K562 (cell line): Measurements from ENCODE around the gene UNC79. TPM values are rescaled to one million over a fixed set of nuclear protein-coding genes. Genes with fewer than 3 reads are reported as not detected.

ENCODE experiments used
- ATAC-seq: fragments of 200-7000 bp; cut with Tn5 transposase; 3 replicates; pipeline ENCODE4 v1.9.1; 2020; ENCODE audit warnings: moderate library complexity
- BruUV-seq: library from RNA; stranded (reverse); fragments of 400-500 nt; replicated peaks from 2 replicates; lab custom pipeline; 2021; lab: Mats Ljungman, UMichigan
- CTCF ChIA-PET: fragments of 300-600 bp; formaldehyde crosslinking; extraction: SDS; loops from one replicate; lab custom pipeline; 2021; ENCODE audit warnings: low intra/inter-chr PET ratio; lab: Yijun Ruan, JAX
- POLR2A ChIA-PET: fragments of 300-600, 350-650 bp; sonication (Branson Sonifier 250); formaldehyde crosslinking; extraction: SDS; loops from one replicate; lab custom pipeline; 2021; ENCODE audit warnings: antibody characterized with exemption, inconsistent platforms; lab: Yijun Ruan, JAX
- DNase-seq, 4 experiments: peaks; one replicate each; pipeline versions ENCODE4 v3.0.0 to v3.0.0-alpha.2; 2011 to 2018; ENCODE audit warnings: low spot score in 3 of 4, mixed read lengths in 3 of 4; ENCODE audit errors: extremely low read depth in 1 of 4
- FAIRE-seq: peaks from 2 replicates; lab custom pipeline; 2011; peaks lifted over from hg19 to GRCh38; lab: Jason Lieb, UNC
- H2AFZ ChIP-seq: 2 replicates; pipeline ENCODE4 v1.6.0; 2011; ENCODE audit warnings: low read depth, low read length, control low read depth, inconsistent platforms
- H3K27ac ChIP-seq: fragments of 200-600 bp; 3 replicates; pipeline ENCODE4 v1.8.0; 2011; ENCODE audit warnings: low read depth, mild to moderate bottlenecking, control low read depth, inconsistent platforms, low read length, moderate library complexity, mixed read lengths; ENCODE audit errors: extremely low read depth
- H3K27me3 ChIP-seq, 2 experiments: fragments of 300-600 bp in 1 of 2; 2 replicates in 1 of 2; 3 replicates in 1 of 2; pipeline versions ENCODE4 v1.6.0 to v1.8.0; 2011; ENCODE audit warnings: inconsistent platforms in 2 of 2, low read length in 2 of 2, mild to moderate bottlenecking in 1 of 2, mixed read lengths in 1 of 2, moderate library complexity in 1 of 2; ENCODE audit not compliant: control insufficient read depth in 2 of 2, insufficient read depth in 2 of 2
- H3K36me3 ChIP-seq: fragments of 300-600 bp; 3 replicates; pipeline ENCODE4 v1.8.0; 2011; ENCODE audit warnings: mild to moderate bottlenecking, low read length, inconsistent platforms; ENCODE audit not compliant: control insufficient read depth, insufficient read depth
- H3K4me1 ChIP-seq, 2 experiments: fragments of 200-600 bp in 1 of 2; replicated peaks in 1 of 2; 2 replicates in 1 of 2; 3 replicates in 1 of 2; pipeline versions ENCODE4 v1.5.1 to v1.8.0; 2011; ENCODE audit warnings: inconsistent platforms in 2 of 2, low read length in 2 of 2, mild to moderate bottlenecking in 1 of 2, mixed read lengths in 1 of 2, moderate library complexity in 1 of 2; ENCODE audit not compliant: control insufficient read depth in 2 of 2, insufficient read depth in 2 of 2
- H3K4me2 ChIP-seq: 2 replicates; pipeline ENCODE4 v1.6.1; 2011; ENCODE audit warnings: low read length, control low read depth, inconsistent platforms, mixed read lengths; ENCODE audit not compliant: insufficient read depth
- H3K4me3 ChIP-seq: fragments of 200-600 bp; sonication (generic), shearing (Covaris generic); 2 replicates; pipeline ENCODE4 v1.5.1; 2016; ENCODE audit warnings: control low read depth, inconsistent platforms
- H3K79me2 ChIP-seq: fragments of 200-600 bp; 3 replicates; pipeline ENCODE4 v1.8.0; 2011; ENCODE audit warnings: low read length, inconsistent platforms; ENCODE audit not compliant: control insufficient read depth, insufficient read depth
- H3K9ac ChIP-seq, 2 experiments: 2 replicates each; pipeline versions ENCODE4 v1.6.0 to v1.6.1; 2011; ENCODE audit warnings: low read depth in 2 of 2, low read length in 2 of 2, control low read depth in 1 of 2, inconsistent platforms in 1 of 2, mild to moderate bottlenecking in 1 of 2, mixed read lengths in 1 of 2; ENCODE audit not compliant: insufficient read depth in 1 of 2
- H3K9me1 ChIP-seq: one replicate; pipeline ENCODE4 v1.6.0; 2011; ENCODE audit warnings: inconsistent platforms, mild to moderate bottlenecking, low read length, moderate library complexity; ENCODE audit not compliant: control insufficient read depth, insufficient read depth
- H3K9me3 ChIP-seq: replicated peaks from 2 replicates; pipeline ENCODE4 v1.5.1; 2011; ENCODE audit warnings: low read depth, low read length, inconsistent platforms; ENCODE audit not compliant: control insufficient read depth, insufficient read depth
- H4K20me1 ChIP-seq: replicated peaks from 2 replicates; pipeline ENCODE4 v1.6.1; 2011; ENCODE audit warnings: low read length, inconsistent platforms, mixed read lengths; ENCODE audit not compliant: control insufficient read depth, insufficient read depth
- DNMT1 ChIP-seq: fragments of 450-650 bp; IDR thresholded peaks from 2 replicates; pipeline ENCODE4 v1.6.1; 2016; ENCODE audit warnings: antibody characterized with exemption, mild to moderate bottlenecking
- E2F3 ChIP-seq: fragments of 250-450 bp; sonication (Bioruptor Pico); IDR thresholded peaks from 2 replicates; pipeline ENCODE4 v1.4.0; 2020; ENCODE audit warnings: mild to moderate bottlenecking
- EGR1 ChIP-seq: fragments of 450-650 bp; conservative IDR thresholded peaks from 2 replicates; pipeline ENCODE4 v1.6.1; 2017; ENCODE audit warnings: mild to moderate bottlenecking
- FOXJ2 ChIP-seq: fragments of 200-800 bp; sonication (Bioruptor generic); IDR thresholded peaks from 2 replicates; pipeline ENCODE4 v1.6.1; 2016; ENCODE audit warnings: missing genetic modification characterization, missing compliant biosample characterization
- GABPA ChIP-seq: fragments of 200-800 bp; sonication (Bioruptor generic); conservative IDR thresholded peaks from 2 replicates; pipeline ENCODE4 v1.6.1; 2016; ENCODE audit warnings: low read depth, missing genetic modification characterization, missing compliant biosample characterization
- GTF2E2 ChIP-seq: fragments of 200-800 bp; sonication (Bioruptor generic); IDR thresholded peaks from 2 replicates; pipeline ENCODE4 v1.6.1; 2016; ENCODE audit warnings: missing genetic modification characterization, missing compliant biosample characterization
- HDAC8 ChIP-seq: fragments of 450-650 bp; IDR thresholded peaks from 2 replicates; pipeline ENCODE4 v1.6.1; 2016; ENCODE audit warnings: mild to moderate bottlenecking, missing genetic modification characterization, moderate library complexity, missing compliant biosample characterization
- LCOR ChIP-seq: sonication (generic); formaldehyde crosslinking; IDR thresholded peaks from 2 replicates; pipeline ENCODE4 v1.8.0; 2022; ENCODE audit warnings: mild to moderate bottlenecking, missing genetic modification reagents
- MAFF ChIP-seq: IDR thresholded peaks from 2 replicates; pipeline ENCODE4 v1.6.1; 2012; ENCODE audit warnings: low read length, improper control_type of control experiment
- MCM5 ChIP-seq: fragments of 450-650 bp; IDR thresholded peaks from 2 replicates; pipeline ENCODE4 v1.6.1; 2016; ENCODE audit warnings: low read depth
- MEIS2 ChIP-seq: fragments of 450-650 bp; IDR thresholded peaks from 2 replicates; pipeline ENCODE4 v1.6.1; 2014; ENCODE audit warnings: mild to moderate bottlenecking; ENCODE audit not compliant: partially characterized antibody
- NFXL1 ChIP-seq: fragments of 450-650 bp; formaldehyde crosslinking; IDR thresholded peaks from 2 replicates; pipeline ENCODE4 v1.4.0; 2021; ENCODE audit warnings: mild to moderate bottlenecking
- POLR2AphosphoS2 ChIP-seq: IDR thresholded peaks from 2 replicates; pipeline ENCODE4 v1.6.1; 2012; ENCODE audit warnings: low read length, improper control_type of control experiment
- POLR2G ChIP-seq: fragments of 200-400 bp; formaldehyde crosslinking; IDR thresholded peaks from 2 replicates; pipeline ENCODE4 v1.6.1; 2017; ENCODE audit warnings: low read depth, mild to moderate bottlenecking, antibody characterized with exemption, low read length, moderate library complexity
- SAP30 ChIP-seq: fragments of 200-600 bp; sonication (generic); IDR thresholded peaks from 2 replicates; pipeline ENCODE4 v1.6.1; 2012; ENCODE audit warnings: borderline replicate concordance, low read depth, mild to moderate bottlenecking, moderate library complexity, low read length, control low read depth, inconsistent platforms; ENCODE audit not compliant: insufficient read depth, poor library complexity, severe bottlenecking
- SMAD4 ChIP-seq: fragments of 250-450 bp; sonication (Bioruptor Pico); conservative IDR thresholded peaks from 2 replicates; pipeline ENCODE4 v1.8.0; 2021; ENCODE audit warnings: inconsistent platforms, mild to moderate bottlenecking, moderate library complexity
- TSC22D4 ChIP-seq: fragments of 450-650 bp; IDR thresholded peaks from 2 replicates; pipeline ENCODE4 v1.6.1; 2016; ENCODE audit warnings: missing genetic modification characterization, missing biosample characterization, control low read depth
- ZNF184 ChIP-seq: sonication (generic); formaldehyde crosslinking; IDR thresholded peaks from 2 replicates; pipeline ENCODE4 v1.5.0; 2020; ENCODE audit warnings: missing genetic modification reagents
- WGBS: fragments of 100-300 bp; shearing (Covaris generic); methylation state at CpG from one replicate; pipeline ENCODE4 v1.1.6; 2016; ENCODE audit warnings: low coverage, mixed read lengths; ENCODE audit not compliant: insufficient coverage; ENCODE audit errors: missing lambda C conversion rate; 5-methylcytosine and 5-hydroxymethylcytosine counted together
- in situ Hi-C: fragments of 300-500 bp; cut with MboI; formaldehyde crosslinking; loops from 4 replicates; pipeline ENCODE4 v1.15.0; 2018; ENCODE audit warnings: inconsistent platforms, mixed read lengths
- intact Hi-C: fragments of 100-400 bp; cut with micrococcal nuclease; formaldehyde crosslinking; loops from 2 replicates; pipeline ENCODE4 v1.14.2; 2022
- polyA plus RNA-seq, 8 experiments: library from polyadenylated mRNA; depleted of rRNA in 4 of 8; stranded (reverse) in 5 of 8; unstranded in 3 of 8; fragments of >200 nt; fragmentation: Nextera tagmentation in 2 of 8; fragmentation: Illumina TruSeq in 1 of 8; extraction: Ambion mirVana in 2 of 8; extraction: Trizol in 1 of 8; gene quantifications; 2 replicates each; pipeline versions ENCODE4 v1.2.1 to v1.2.3, GENCODE V29; 2011 to 2014; ENCODE audit warnings: inconsistent platforms in 1 of 8, missing spikeins in 1 of 8
- total RNA-seq, 7 experiments: library from RNA; depleted of rRNA in 6 of 7; stranded (reverse); fragments of >200 nt in 6 of 7; fragmentation: Illumina TruSeq in 2 of 7; extraction: Trizol in 2 of 7; gene quantifications; 2 replicates each; pipeline versions ENCODE4 v1.2.1 to v1.2.3, GENCODE V29; 2011 to 2021; ENCODE audit warnings: low replicate concordance in 1 of 7

UNC79 gene
- total and polyA plus RNA-seq, 9 of the 15 experiments (the other 6 are each of a cell fraction or from before 2014, with no cell fraction given) = under 0.01 to 0.04 (median 0.01) TPM; not detected in 6

DNA sequence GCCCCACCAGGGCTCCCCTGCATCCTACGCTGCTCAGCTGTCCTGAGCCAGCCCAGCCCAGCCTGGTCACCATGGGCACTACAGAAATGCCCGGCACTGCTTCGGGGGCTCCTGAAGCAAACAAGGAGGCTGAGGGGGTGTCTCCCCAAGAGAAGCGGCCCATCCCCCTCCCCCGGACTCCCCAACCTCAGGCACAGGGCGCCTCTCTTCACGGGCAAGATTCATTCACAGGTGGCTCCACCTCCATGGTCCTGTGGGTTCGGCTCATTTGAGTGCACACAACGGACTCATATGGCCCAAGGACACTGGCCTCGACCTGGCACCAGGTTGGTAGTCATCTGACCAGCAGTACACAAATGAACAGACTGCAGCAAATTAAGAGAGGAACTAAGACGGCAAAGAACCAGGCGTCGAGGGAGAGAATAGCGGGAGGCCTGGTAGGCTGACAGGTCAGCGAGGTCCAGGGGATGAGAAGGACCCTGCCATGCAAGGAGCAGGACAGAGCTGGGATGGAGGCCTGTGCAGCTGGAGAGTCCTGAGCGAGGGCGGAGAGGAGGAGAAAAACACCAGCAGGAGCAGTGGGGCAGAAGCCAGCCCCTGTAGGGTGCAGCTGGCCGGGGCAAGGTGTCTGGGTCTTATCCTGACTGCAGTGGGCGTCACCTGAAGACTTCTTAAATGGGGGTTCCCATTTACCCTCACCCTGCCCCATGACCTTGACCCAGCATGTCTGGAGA, 297.3 kb downstream of the UNC79 start (continued):
- TF ChIP-seq ZNF184 (no peak), HDAC8 (tag) (no peak), SMAD4 (no peak)
- TF ChIP-seq, all 486 proteins: peak for 0

DNA sequence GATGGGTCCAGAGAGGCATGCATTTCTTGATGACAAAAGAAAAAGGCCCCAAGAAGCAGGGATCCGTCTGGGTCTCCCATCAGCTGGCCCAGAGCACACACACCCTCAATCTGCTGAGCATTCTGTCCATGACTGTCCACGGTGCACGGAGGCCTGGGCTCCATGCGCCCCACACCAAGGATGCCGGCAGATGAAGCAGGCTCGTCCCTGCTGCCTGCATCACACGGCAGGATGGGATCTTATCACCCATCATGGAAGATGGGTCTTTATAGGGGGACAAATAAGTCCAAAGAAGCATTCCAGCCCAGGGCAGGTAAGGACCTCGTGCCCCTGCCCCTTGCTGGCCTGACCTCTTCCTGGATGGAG, 297.9 kb downstream of the UNC79 start:
- Histone ChIP-seq H3K9me1 (no peaks in the 10 kb centered on the region), H3K4me1 (no peaks in the 10 kb centered on the region), H3K27me3 (no peaks in the 10 kb centered on the region; a peak in 2 of 5 replicates), H3K4me2 (no peak overlapping the region), H4K20me1 (no peaks in the 10 kb centered on the region), H3K9ac (no peak overlapping the region), H3K79me2 (no peaks in the 10 kb centered on the region), H3K9me3 (no peaks in the 10 kb centered on the region), H3K4me3 (no peak overlapping the region), H3K36me3 (no peaks in the 10 kb centered on the region), H3K27ac (no peak overlapping the region), H2AFZ (no peak overlapping the region)
- WGBS = 0% methylated on average over 4 of the region's 8 CpGs
- in situ Hi-C loops = no loop called here
- ATAC-seq (no peak), DNase-seq (no peak), FAIRE-seq (no peak)
- POLR2A ChIA-PET = interaction anchor here (0.6 kb wide), 1 partner anchor 11 kb away, joined by 3 read pairs; no protein-coding TSS in a partner anchor
- no TSS peak for BruUV-seq
- TF ChIP-seq NFXL1 (CRISPR knock-in tag) (no peak), MAFF (no peak), SAP30 (no peak), LCOR (CRISPR knock-in tag) (no peak), EGR1 (no peak), MCM5 (no peak), E2F3 (CRISPR knock-in tag) (no peak), POLR2G (no peak), POLR2AphosphoS2 (no peak), GTF2E2 (no peak), GABPA (tag) (no peak), FOXJ2 (no peak), TSC22D4 (no peak), DNMT1 (no peak), MEIS2 (no peak)
- intact Hi-C loops = no loop called here
- CTCF ChIA-PET = no interaction called here
